Fibroblast of pulmonary artery (primary cell): ENCODE measurements around the gene DMKN.

ENCODE experiments used
- DNase-seq: peaks from one replicate; pipeline ENCODE4 v3.0.0-alpha.2; 2010; ENCODE audit warnings: low read depth
- H3K4me3 ChIP-seq: replicated peaks from 2 replicates; pipeline ENCODE4 v1.5.1; 2011; ENCODE audit warnings: low read depth, mild to moderate bottlenecking, control low read depth, low read length, moderate library complexity
- CTCF ChIP-seq: IDR thresholded peaks from 2 replicates; pipeline ENCODE4 v1.5.1; 2011; ENCODE audit warnings: mild to moderate bottlenecking, control low read depth, low read length, inconsistent platforms; ENCODE audit errors: missing control alignments

Gene DMKN

GRCh38 chr19:35549174-35549788 is 35.8 kb upstream of the DMKN start:
- DNase-seq, result peak; percentile 73
- no peak overlapping the region for H3K4me3 ChIP-seq
- TF ChIP-seq CTCF, result peak; percentile 67

GRCh38 chr19:35546532-35546931 is 33.1 kb upstream of the DMKN start:
- H3K4me3 ChIP-seq, result peak overlapping the region; percentile 92
- TF ChIP-seq CTCF, result no peak
- DNase-seq, result no peak

- no peak for TF ChIP-seq CTCF
- peak overlapping the region; percentile 92 for H3K4me3 ChIP-seq
- DNase-seq, result no peak
Observed at GRCh38 chr19:35545855-35546381, 32.5 kb upstream of the DMKN start.

- H3K4me3 ChIP-seq, result peak within 1 kb of the TSS; percentile 92
- TF ChIP-seq CTCF, result no peak
- peak; percentile 85 for DNase-seq
Observed at GRCh38 chr19:35545001-35545854, 31.8 kb upstream of the DMKN start, which contains the start of gene TMEM147. Gene TMEM147, plus strand, starts transcription at chr19:35545626. Its CDS starts 114 bp downstream, at chr19:35545740.

GRCh38 chr19:35544110-35544802 is 30.8 kb upstream of the DMKN start:
- H3K4me3 ChIP-seq, result peak overlapping the region; percentile 92
- no peak for DNase-seq
- TF ChIP-seq CTCF, result no peak

- TF ChIP-seq CTCF, result no peak
- no peak for DNase-seq
- no peak overlapping the region for H3K4me3 ChIP-seq
Observed at GRCh38 chr19:35543280-35544109, 30.0 kb upstream of the DMKN start.
